Tibial nerve (tissue), 3 donors: ENCODE results near the gene CDS2.

Source experiments
- POLR2A ChIP-seq, 2 donors: fragments of 450-650 bp; IDR thresholded peaks; one replicate each; pipeline ENCODE4 v1.6.1; 2017; ENCODE audit warnings: antibody characterized with exemption in 2 of 2, mild to moderate bottlenecking in 2 of 2, moderate library complexity in 2 of 2
- TF ChIP-seq, protein P1 (sequence below), 5 experiments: fragments of 200-600 bp in 3 of 5; fragments of 450-650 bp in 2 of 5; sonication (generic) in 3 of 5; IDR thresholded peaks; one replicate each; pipeline ENCODE4 v1.5.1; 2016 to 2019; ENCODE audit warnings: antibody characterized with exemption in 5 of 5, mild to moderate bottlenecking in 3 of 5, moderate library complexity in 2 of 5

DNA sequence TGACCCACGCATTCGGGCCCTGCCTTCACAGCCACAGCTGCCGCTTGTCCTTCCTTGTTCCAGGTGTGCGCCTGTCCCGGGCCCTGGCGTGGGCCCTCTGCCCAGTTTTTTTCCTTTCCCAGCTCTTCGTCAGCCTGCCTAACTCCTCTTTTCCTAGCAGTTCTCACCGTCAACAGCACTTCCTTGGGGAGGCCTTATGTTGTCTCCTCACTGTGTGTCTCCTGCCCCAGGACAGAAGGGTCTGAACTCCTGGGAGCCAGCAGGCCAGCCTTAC, 71.8 kb downstream of the CDS2 start:
- no peak for TF ChIP-seq POLR2A (IDR thresholded peaks at IDR 0.05)
- TF ChIP-seq, protein P1, sequence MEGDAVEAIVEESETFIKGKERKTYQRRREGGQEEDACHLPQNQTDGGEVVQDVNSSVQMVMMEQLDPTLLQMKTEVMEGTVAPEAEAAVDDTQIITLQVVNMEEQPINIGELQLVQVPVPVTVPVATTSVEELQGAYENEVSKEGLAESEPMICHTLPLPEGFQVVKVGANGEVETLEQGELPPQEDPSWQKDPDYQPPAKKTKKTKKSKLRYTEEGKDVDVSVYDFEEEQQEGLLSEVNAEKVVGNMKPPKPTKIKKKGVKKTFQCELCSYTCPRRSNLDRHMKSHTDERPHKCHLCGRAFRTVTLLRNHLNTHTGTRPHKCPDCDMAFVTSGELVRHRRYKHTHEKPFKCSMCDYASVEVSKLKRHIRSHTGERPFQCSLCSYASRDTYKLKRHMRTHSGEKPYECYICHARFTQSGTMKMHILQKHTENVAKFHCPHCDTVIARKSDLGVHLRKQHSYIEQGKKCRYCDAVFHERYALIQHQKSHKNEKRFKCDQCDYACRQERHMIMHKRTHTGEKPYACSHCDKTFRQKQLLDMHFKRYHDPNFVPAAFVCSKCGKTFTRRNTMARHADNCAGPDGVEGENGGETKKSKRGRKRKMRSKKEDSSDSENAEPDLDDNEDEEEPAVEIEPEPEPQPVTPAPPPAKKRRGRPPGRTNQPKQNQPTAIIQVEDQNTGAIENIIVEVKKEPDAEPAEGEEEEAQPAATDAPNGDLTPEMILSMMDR (IDR thresholded peaks at IDR 0.05), result no peak
